ENCODE measurements around the gene SDF4. TPM values are rescaled to one million over a fixed set of nuclear protein-coding genes. Genes with fewer than 3 reads are reported as not detected.

The SDF4 gene
- total and polyA plus RNA-seq, 2 of the 8 experiments (the other 6 are each of a cell fraction or from before 2014, with no cell fraction given): 45.5 to 75.6 TPM

DNA sequence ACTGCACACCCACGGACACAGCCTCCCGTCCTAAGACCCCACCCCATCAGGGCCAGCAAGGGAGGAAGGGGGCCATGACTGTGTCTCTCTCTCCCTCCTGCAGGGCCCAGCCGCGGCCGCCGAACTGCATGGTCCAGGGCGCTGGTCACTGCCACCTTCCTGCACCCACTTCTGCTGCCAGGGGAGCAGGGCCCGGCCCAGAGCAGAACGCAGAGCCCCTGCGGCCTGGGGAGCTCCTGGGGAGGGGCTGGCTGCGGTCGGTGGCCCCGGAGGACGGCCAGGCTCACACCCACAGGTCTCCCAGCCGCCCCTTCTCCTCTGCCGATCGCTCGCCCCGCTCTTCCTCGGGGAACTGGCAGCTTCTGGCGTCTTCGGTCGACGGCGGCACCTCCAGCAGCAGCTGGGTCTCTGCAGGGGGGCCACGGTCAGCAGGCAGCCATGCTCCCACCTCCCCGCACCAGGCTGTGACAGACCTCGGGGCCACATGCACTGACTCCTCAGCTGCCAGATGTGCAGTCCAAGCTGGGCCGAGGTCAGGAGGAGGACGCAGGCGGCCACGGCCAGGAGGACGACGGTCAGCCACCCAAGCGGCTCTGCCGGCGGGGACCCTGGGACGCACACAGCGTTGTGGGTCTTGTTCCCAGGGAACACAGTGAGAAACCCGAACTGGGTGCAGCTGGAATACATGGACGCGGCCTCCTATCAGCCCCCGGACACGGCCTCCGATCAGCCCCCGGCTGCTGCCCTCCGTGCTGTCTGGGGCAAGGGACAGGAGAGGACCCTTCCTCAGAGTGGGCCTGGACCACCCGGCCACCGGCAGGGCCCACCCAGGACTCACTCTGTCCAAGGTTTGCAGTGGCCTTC lies 28.0 kb downstream of the SDF4 start (continued):
- TF ChIP-seq KDM4A (IDR thresholded peaks at IDR 0.05; ENCODE audit: low read depth, low read length, severe bottlenecking): no peak
- no peak for TF ChIP-seq EZH2 (IDR thresholded peaks at IDR 0.05; ENCODE audit: low read depth, low read length, severe bottlenecking)

Data from H1 (cell line).